ENCODE measurements around the gene KCNIP1.

KCNIP1 gene

DNA sequence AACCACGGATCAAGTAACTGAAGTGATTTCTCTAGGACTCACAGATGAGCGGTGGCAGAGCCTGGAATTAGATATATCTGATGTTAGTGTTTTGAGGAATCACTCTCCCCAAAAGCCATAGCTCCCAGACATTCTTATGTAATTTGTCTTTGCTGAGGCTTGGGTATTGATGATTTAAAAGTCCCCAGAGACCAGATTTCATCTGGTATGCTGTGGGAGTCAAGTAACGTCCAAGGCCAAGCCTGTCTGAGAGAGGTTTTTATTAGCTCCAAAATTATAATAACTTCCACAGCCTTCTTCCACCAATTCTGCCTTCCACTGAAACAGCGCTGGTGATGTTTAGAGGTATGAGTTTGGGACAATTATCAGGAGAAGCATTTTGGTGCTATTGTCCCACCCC is 21.3 kb upstream of the KCNIP1 start:
- Histone ChIP-seq H3K27me3 (ENCODE audit: control insufficient read depth in 1 of 2, insufficient read depth in 2 of 2, low read length in 2 of 2) (no peaks in the 10 kb centered on the region), H3K4me1 (ENCODE audit: control insufficient read depth, insufficient read depth, low read length) (no peaks in the 10 kb centered on the region), H3K36me3 (ENCODE audit: control insufficient read depth in 2 of 2, insufficient read depth in 2 of 2, low read length in 2 of 2) (no peaks in the 10 kb centered on the region), H3K9ac (ENCODE audit: low read length in 2 of 2) (no peak overlapping the region), H3K27ac (ENCODE audit: low read length) (no peak overlapping the region), H3K9me3 (ENCODE audit: control insufficient read depth in 2 of 2, low read length in 2 of 2) (no peaks in the 10 kb centered on the region), H3K4me3 (ENCODE audit: low read length in 2 of 2) (no peak overlapping the region)

DNA sequence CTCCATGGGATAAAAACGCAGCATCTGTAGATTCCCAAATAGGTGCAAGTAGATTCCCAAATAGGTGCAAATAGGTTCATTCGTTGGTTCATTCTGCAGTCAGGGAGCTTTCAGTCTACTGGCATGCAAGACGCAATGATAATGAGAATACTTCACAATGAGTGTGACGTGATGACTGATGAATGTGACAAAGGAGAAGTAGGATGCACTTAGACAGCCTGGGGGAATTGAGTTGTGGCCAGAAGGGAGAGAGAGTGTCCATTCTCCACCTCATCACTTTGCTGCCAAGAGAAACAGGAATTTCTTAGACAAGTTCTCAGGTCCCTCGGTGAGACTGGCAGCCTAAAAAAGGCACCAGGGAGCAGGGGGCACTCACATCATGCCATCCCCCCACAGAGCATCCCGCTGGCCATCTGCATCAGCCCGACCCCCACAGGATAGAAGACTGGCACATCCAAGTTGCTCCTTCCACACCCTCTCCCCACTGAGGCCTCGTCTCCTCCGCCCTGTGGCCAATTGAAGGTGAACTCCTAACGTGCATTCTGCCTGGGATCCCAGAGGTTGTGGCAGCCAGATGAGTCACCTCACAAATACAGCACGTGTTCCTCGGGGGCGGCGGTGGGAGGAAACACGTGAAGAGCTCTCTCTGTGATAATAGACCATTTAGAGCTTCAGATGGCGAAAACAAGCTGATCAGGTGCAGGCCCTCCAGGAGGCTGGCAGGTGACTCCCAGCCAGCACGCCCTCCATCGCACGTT is 19.9 kb upstream of the KCNIP1 start:
- H3K4me3 ChIP-seq (ENCODE audit: low read length in 2 of 2): no peak overlapping the region
- peaks cover 0 to under 1% of the 10 kb centered on the region in 2 donors for H3K27me3 ChIP-seq (ENCODE audit: control insufficient read depth in 1 of 2, insufficient read depth in 2 of 2, low read length in 2 of 2)
- H3K4me1 ChIP-seq (ENCODE audit: control insufficient read depth, insufficient read depth, low read length): peaks cover 4% of the 10 kb centered on the region
- no peaks in the 10 kb centered on the region for H3K36me3 ChIP-seq (ENCODE audit: control insufficient read depth in 2 of 2, insufficient read depth in 2 of 2, low read length in 2 of 2)
- H3K9ac ChIP-seq (ENCODE audit: low read length in 2 of 2): no peak overlapping the region
- H3K27ac ChIP-seq (ENCODE audit: low read length): no peak overlapping the region
- no peaks in the 10 kb centered on the region for H3K9me3 ChIP-seq (ENCODE audit: control insufficient read depth in 2 of 2, low read length in 2 of 2)

DNA sequence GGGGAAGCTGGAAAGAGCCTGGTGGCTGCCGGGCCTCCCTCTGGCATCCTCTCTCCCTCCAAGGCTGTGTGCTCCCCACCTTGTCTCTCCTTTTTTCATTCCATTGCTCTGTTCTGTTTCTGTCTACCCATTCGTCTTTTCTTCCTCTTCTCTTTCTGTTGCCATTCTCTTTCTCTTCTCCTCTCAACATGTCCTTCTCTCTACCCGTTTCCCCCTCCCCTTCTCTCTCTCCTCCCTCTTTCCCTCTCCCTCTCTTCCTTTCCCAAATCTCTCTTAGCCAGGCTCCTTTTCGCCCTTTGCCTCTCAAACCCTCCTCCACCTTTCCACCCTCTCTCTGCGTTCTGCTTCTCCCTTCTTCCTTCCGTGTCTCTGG is 19.4 kb upstream of the KCNIP1 start:
- Histone ChIP-seq H3K9me3 (ENCODE audit: control insufficient read depth in 2 of 2, low read length in 2 of 2) (no peaks in the 10 kb centered on the region), H3K9ac (ENCODE audit: low read length in 2 of 2) (no peak overlapping the region), H3K27me3 (ENCODE audit: control insufficient read depth in 1 of 2, insufficient read depth in 2 of 2, low read length in 2 of 2) (peaks cover 0 to 2% of the 10 kb centered on the region in 2 donors), H3K27ac (ENCODE audit: low read length) (no peak overlapping the region), H3K36me3 (ENCODE audit: control insufficient read depth in 2 of 2, insufficient read depth in 2 of 2, low read length in 2 of 2) (no peaks in the 10 kb centered on the region), H3K4me3 (ENCODE audit: low read length in 2 of 2) (no peak overlapping the region), H3K4me1 (ENCODE audit: control insufficient read depth, insufficient read depth, low read length) (peaks cover 5% of the 10 kb centered on the region)

DNA sequence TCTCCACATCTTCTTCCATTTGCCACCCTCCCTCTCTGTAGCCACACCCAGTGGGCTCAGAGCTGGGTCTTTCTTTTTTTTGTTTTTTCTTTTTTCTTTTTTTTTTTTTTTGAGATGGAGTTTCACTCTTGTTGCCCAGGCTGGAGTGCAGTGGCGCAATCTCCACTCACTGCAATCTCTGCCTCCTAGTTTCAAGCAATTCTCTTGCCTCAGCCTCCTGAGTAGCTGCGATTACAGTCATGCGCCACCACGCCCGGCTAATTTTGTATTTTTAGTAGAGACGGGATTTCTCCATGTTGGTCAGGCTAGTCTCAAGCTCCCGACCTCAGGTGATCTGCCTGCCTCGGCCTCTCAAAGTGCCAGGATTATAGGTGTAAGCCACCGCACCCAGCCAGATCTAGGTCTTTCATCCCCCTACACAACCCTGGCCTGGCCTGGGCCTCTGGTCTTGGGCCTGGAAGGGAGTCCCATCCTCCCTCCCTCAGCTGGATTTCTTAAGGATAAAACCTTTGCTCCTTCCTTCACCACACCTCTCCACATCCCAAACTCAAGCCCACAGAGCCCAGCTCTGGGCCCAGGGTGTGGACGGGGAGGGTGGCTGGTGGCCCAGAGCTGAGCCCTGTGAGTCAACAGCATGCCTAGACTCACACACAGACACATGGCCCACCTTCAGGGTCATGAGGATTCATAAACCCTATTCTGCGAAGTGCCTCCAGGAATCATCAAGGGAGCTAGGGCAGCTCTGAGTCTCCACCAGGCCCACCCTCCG is 18.8 kb upstream of the KCNIP1 start:
- Histone ChIP-seq H3K9me3 (ENCODE audit: control insufficient read depth in 2 of 2, low read length in 2 of 2) (no peaks in the 10 kb centered on the region), H3K27me3 (ENCODE audit: control insufficient read depth in 1 of 2, insufficient read depth in 2 of 2, low read length in 2 of 2) (peaks cover 0 to 2% of the 10 kb centered on the region in 2 donors), H3K36me3 (ENCODE audit: control insufficient read depth in 2 of 2, insufficient read depth in 2 of 2, low read length in 2 of 2) (no peaks in the 10 kb centered on the region), H3K4me1 (ENCODE audit: control insufficient read depth, insufficient read depth, low read length) (peaks cover 5% of the 10 kb centered on the region), H3K27ac (ENCODE audit: low read length) (no peak overlapping the region), H3K9ac (ENCODE audit: low read length in 2 of 2) (no peak overlapping the region), H3K4me3 (ENCODE audit: low read length in 2 of 2) (no peak overlapping the region)

DNA sequence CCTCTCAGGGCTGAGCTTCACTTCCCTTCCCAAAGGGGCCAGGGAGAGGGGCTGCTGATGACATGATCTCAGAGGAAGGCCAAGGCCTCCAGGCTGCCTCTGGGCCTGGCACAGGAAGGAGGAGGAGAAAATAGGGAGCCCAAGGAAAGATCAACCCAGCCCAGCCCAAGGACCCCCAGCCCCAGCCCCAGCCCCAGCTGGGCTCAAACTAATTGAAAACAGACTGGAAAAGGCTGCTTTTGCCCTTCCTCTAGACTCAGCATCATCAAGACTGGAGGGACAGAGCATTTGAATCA is 18.3 kb upstream of the KCNIP1 start:
- peaks cover 5% of the 10 kb centered on the region for H3K4me1 ChIP-seq (ENCODE audit: control insufficient read depth, insufficient read depth, low read length)
- no peak overlapping the region for H3K4me3 ChIP-seq (ENCODE audit: low read length in 2 of 2)
- H3K9ac ChIP-seq (ENCODE audit: low read length in 2 of 2): no peak overlapping the region
- H3K9me3 ChIP-seq (ENCODE audit: control insufficient read depth in 2 of 2, low read length in 2 of 2): no peaks in the 10 kb centered on the region
- no peak overlapping the region for H3K27ac ChIP-seq (ENCODE audit: low read length)
- H3K27me3 ChIP-seq (ENCODE audit: control insufficient read depth in 1 of 2, insufficient read depth in 2 of 2, low read length in 2 of 2): peaks cover 0 to 2% of the 10 kb centered on the region in 2 donors
- no peaks in the 10 kb centered on the region for H3K36me3 ChIP-seq (ENCODE audit: control insufficient read depth in 2 of 2, insufficient read depth in 2 of 2, low read length in 2 of 2)

DNA sequence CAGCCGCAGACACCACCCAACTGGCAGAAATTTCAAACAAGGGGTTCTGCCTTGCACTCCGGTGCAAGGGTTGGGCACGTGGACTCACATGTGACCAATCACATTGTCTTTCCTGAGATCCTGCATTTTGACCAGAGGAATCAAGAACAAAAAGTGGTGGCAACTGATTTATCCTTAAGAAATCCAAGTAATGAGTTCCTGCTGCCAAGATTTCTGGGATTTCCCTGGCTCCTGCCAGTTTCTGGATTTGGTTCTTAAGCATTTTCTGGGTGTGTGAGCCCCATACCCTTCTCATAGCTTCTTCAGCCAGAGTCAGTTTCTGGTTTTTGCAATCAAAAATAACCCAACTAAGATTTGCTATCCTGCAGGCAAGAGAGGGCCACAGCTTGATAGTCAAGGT is 17.4 kb upstream of the KCNIP1 start:
- H3K27ac ChIP-seq (ENCODE audit: low read length): no peak overlapping the region
- peaks cover 5% of the 10 kb centered on the region for H3K4me1 ChIP-seq (ENCODE audit: control insufficient read depth, insufficient read depth, low read length)
- no peak overlapping the region for H3K4me3 ChIP-seq (ENCODE audit: low read length in 2 of 2)
- H3K9ac ChIP-seq (ENCODE audit: low read length in 2 of 2): no peak overlapping the region
- no peaks in the 10 kb centered on the region for H3K36me3 ChIP-seq (ENCODE audit: control insufficient read depth in 2 of 2, insufficient read depth in 2 of 2, low read length in 2 of 2)
- H3K9me3 ChIP-seq (ENCODE audit: control insufficient read depth in 2 of 2, low read length in 2 of 2): no peaks in the 10 kb centered on the region
- peaks cover 0 to 2% of the 10 kb centered on the region in 2 donors for H3K27me3 ChIP-seq (ENCODE audit: control insufficient read depth in 1 of 2, insufficient read depth in 2 of 2, low read length in 2 of 2)

DNA sequence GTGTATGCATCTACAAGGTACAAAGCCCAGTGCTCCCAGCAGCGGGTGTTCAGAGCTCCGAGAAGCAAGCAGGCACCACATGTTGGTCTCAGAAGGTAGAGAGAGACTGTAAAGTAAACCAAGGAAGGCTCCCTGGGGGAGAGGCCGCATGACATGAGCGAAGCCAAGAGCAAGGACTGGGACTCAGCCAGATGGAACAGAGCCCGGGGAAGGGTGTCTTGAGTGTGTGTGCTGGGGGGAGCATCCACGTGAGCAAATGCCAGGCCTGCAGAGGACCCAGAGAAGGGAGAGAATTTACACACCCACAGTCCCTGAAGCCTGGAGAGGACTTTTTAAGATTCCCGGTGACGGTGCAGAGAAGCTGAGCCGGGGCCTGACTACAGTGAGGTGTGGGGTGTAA is 15.2 kb upstream of the KCNIP1 start:
- Histone ChIP-seq H3K4me3 (ENCODE audit: low read length in 2 of 2) (no peak overlapping the region), H3K9ac (ENCODE audit: low read length in 2 of 2) (no peak overlapping the region), H3K27ac (ENCODE audit: low read length) (no peak overlapping the region), H3K36me3 (ENCODE audit: control insufficient read depth in 2 of 2, insufficient read depth in 2 of 2, low read length in 2 of 2) (no peaks in the 10 kb centered on the region), H3K9me3 (ENCODE audit: control insufficient read depth in 2 of 2, low read length in 2 of 2) (no peaks in the 10 kb centered on the region), H3K27me3 (ENCODE audit: control insufficient read depth in 1 of 2, insufficient read depth in 2 of 2, low read length in 2 of 2) (peaks cover 0 to 2% of the 10 kb centered on the region in 2 donors), H3K4me1 (ENCODE audit: control insufficient read depth, insufficient read depth, low read length) (peaks cover 9% of the 10 kb centered on the region)

DNA sequence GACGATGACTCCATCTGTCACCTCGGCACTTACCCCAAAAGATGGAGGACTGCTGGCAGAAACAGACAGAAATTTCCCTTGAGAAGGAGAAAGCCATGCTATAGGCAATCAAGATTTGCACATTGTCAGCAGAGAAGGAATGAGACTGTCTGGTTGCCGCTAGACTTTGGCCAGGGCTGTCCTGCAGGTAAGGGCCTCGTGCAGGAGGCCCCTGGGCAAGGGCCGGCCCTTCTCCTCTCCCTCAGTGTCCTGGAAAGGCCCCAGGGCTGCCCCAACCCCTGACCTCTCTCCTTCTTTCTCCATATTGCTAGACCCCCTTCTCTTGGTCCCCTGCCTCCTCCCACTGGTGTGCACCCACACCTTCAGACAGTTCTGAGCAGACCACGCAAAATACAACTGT is 14.6 kb upstream of the KCNIP1 start:
- peaks cover 9% of the 10 kb centered on the region for H3K4me1 ChIP-seq (ENCODE audit: control insufficient read depth, insufficient read depth, low read length)
- H3K9me3 ChIP-seq (ENCODE audit: control insufficient read depth in 2 of 2, low read length in 2 of 2): no peaks in the 10 kb centered on the region
- peaks cover 0 to 2% of the 10 kb centered on the region in 2 donors for H3K27me3 ChIP-seq (ENCODE audit: control insufficient read depth in 1 of 2, insufficient read depth in 2 of 2, low read length in 2 of 2)
- H3K4me3 ChIP-seq (ENCODE audit: low read length in 2 of 2): no peak overlapping the region
- H3K9ac ChIP-seq (ENCODE audit: low read length in 2 of 2): no peak overlapping the region
- H3K36me3 ChIP-seq (ENCODE audit: control insufficient read depth in 2 of 2, insufficient read depth in 2 of 2, low read length in 2 of 2): no peaks in the 10 kb centered on the region
- no peak overlapping the region for H3K27ac ChIP-seq (ENCODE audit: low read length)

DNA sequence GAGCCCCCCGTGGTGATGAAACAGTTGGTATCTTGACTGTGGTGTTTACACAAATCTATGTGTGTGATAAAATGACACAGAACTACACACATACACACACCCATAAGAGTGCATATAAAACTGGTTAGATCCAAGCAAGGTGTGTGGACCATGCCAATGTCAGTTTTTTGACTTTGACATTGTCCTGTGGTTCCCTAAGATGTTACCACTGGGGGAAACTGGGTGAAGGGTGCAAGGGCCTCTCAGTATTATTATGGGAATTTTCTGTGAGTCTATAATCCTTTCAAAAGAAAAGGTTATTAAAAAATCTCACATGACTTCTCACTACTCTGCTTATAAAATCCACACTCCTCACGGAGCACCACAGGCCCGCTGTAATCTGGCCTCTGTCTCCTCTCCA is 13.4 kb upstream of the KCNIP1 start:
- Histone ChIP-seq H3K9me3 (ENCODE audit: control insufficient read depth in 2 of 2, low read length in 2 of 2) (no peaks in the 10 kb centered on the region), H3K36me3 (ENCODE audit: control insufficient read depth in 2 of 2, insufficient read depth in 2 of 2, low read length in 2 of 2) (no peaks in the 10 kb centered on the region), H3K27me3 (ENCODE audit: control insufficient read depth in 1 of 2, insufficient read depth in 2 of 2, low read length in 2 of 2) (peaks cover 0 to 4% of the 10 kb centered on the region in 2 donors), H3K4me1 (ENCODE audit: control insufficient read depth, insufficient read depth, low read length) (peaks cover 9% of the 10 kb centered on the region), H3K4me3 (ENCODE audit: low read length in 2 of 2) (no peak overlapping the region), H3K9ac (ENCODE audit: low read length in 2 of 2) (no peak overlapping the region), H3K27ac (ENCODE audit: low read length) (no peak overlapping the region)

DNA sequence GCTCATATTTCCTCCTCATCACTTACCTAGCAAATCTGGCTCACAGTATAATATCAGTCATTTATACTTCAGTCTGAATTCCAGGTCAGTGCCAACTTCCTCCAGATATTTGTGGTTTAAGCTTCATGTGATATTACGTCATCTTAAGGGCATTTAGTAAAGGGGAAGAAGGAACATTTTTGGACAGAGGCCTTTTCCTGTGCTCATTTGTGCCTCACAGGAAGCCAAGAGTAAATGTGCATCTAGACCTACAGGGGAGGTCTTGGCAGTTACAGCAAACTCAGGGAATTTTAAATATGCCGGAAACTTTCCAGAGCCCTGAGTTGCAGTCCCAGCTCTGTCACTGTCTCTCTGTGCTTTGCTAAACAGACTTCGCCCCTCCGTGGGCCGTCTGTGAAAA is 12.3 kb upstream of the KCNIP1 start:
- Histone ChIP-seq H3K9me3 (ENCODE audit: control insufficient read depth in 2 of 2, low read length in 2 of 2) (no peaks in the 10 kb centered on the region), H3K36me3 (ENCODE audit: control insufficient read depth in 2 of 2, insufficient read depth in 2 of 2, low read length in 2 of 2) (no peaks in the 10 kb centered on the region), H3K4me3 (ENCODE audit: low read length in 2 of 2) (no peak overlapping the region), H3K4me1 (ENCODE audit: control insufficient read depth, insufficient read depth, low read length) (peaks cover 9% of the 10 kb centered on the region), H3K27ac (ENCODE audit: low read length) (no peak overlapping the region), H3K9ac (ENCODE audit: low read length in 2 of 2) (no peak overlapping the region), H3K27me3 (ENCODE audit: control insufficient read depth in 1 of 2, insufficient read depth in 2 of 2, low read length in 2 of 2) (peaks cover 0 to 6% of the 10 kb centered on the region in 2 donors)

All from stomach smooth muscle (tissue), 2 donors.